ENCODE results near the gene VWA7.
A peak's percentile ranks its signal among the peaks of the same experiment; 100 is the strongest.

Gene VWA7

GRCh38 chr6:31728767-31729514 lies 48.2 kb downstream of the VWA7 start, which contains the start of gene DDAH2:
TSS of gene DDAH2 (minus strand) at chr6:31729299. CDS start at chr6:31729161, 138 bp downstream.
- peak; percentile 14 to 25 for ATAC-seq

DNA sequence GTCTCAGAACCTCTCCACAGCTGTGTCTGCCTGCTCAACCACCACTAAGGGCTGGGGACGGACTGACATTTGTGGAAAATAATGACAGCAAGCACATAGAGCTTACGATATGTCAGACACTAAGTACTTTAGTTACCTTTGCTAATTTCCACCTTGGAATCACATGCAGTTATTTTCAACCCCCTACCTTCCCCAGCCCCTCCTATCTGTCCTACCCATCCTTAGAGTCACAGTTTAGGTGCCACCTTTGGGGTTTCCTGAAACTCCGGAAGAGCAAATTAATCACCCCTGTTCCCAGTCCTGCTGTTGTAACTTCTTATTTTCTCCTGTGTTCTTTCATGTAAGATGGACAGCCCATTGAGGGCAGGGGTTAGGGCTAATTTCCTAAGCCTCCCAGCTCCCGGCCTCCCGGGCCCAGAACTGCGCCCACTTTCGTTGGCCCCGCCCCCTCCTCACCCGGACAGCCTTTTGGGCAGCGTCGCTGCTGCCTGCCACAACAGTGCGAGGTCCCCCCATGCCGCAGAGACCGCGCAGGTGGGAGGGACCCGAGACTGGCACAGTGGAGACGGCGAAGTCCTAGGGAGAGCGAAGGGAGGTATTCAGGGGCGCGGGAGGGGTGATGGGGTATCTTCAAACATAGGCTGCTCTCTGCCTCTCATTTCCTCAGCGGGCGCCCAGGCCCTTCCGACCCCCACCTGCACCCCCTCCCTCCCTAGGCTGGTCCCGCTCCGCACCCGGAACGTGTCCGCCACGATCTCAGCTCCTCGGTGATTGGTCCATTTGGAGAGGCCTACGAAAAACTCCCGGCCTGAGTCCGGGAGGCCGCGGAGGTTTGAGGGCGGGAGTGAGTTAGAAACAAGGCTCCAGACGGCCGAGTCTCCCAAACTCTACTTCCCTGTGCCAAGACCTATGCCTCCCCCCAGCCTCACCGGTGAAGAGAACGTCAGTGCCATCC lies 49.1 kb downstream of the VWA7 start:
- no peak for ATAC-seq

DNA sequence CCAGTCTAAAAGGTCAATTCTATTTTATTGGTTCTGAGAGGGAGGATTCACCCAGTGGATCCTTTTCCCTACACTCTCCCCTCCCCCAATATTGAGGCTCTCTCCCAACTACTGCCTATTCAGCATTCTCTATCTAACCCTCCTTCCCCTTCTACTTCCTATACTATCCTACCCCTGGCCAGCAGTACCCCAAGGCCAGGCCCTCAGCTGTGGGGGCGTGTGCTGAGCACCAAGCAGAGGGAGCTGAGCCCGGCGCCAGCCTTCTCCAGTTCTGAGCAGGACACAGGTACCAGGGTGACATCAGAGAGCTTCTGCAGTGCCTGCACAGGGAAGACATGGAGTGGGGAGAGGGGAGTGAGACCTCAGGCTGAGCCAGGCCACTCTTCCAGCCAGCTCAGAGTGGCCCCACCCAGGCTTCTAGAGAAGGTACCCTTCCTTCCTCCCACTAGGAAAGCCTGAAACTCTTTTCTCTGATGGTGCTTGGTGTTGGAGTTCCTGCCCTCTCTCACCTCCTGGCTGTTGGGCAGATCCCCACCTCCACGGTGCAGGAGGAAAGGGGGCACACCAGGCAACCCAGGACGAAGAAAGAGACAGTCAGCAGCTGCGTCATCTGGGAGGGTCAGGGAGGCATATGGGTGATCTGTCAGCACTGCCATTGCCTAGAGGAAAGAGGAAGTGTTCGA lies 50.0 kb downstream of the VWA7 start:
- ATAC-seq, result peak in 1 of 2 donors; percentile 32

DNA sequence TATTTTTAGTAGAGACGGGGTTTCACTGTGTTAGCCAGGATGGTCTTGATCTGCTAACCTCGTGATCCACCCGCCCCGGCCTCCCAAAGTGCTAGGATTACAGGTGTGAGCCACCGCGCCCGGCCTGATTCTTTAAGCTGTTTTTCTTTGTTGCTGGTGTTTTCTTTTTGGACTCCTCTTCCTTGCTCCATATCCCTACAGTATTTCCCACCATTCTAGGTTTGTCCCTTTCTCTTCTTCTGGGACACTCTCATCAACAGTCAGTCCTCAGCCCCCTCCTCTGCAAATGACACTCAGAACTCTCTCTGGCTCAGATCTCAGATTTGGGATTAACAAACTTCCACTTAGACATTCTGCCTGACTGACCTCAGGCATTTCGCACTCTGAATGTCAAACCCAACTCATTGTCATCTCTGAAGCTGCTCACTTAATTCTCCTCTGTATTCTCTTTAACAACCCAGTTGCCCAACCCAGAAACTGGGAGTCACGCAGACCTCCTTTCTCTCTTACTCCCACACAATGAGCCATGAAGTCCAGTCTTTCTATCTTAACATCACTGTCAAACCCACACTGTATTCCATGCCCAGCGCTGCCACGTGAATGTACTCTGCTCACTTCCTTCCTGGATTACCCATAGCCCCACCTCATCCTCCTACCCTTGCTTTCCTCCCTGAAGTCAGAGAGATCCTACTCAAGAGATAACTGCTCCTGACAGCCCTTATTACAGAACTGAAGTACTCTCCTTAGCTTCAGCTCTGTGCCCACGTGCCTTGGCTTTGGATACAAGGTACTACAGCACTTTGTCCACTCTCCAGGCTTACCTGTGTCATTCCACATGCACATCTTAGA lies 51.4 kb downstream of the VWA7 start:
- no peak for ATAC-seq

DNA sequence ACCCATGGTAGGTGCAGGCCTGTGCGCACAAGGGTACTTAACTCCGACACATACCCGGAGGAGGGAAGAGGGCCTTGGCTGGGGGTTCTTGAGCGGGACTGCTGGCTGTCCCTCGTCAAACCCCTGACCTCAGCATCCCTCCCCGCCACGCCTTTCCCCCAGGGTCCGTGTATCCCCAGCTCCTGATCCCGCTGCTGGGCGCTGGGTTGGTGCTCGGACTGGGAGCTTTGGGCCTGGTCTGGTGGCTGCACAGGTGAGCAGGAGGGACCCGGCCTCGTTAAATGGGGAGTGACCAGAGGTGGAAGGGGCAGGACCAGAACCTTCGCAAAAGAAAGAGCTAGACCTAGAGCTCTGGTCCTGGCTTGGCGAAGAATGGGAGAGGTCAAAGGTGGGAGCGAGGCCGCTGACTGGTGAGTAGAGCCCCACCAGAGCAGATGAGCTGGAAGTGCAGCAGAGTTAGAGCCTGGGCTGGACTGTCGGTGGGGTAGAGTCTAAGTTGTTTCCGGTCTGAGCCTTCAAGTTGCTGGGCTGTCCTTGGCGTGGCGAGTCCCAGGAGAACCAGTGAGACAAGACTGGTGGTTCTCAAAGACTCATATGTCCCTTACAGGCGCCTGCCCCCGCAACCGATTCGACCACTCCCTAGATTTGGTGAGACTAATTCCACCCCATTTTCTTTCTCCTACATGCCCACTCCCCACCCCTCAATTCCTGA lies 53.0 kb downstream of the VWA7 start:
- no peak for ATAC-seq

DNA sequence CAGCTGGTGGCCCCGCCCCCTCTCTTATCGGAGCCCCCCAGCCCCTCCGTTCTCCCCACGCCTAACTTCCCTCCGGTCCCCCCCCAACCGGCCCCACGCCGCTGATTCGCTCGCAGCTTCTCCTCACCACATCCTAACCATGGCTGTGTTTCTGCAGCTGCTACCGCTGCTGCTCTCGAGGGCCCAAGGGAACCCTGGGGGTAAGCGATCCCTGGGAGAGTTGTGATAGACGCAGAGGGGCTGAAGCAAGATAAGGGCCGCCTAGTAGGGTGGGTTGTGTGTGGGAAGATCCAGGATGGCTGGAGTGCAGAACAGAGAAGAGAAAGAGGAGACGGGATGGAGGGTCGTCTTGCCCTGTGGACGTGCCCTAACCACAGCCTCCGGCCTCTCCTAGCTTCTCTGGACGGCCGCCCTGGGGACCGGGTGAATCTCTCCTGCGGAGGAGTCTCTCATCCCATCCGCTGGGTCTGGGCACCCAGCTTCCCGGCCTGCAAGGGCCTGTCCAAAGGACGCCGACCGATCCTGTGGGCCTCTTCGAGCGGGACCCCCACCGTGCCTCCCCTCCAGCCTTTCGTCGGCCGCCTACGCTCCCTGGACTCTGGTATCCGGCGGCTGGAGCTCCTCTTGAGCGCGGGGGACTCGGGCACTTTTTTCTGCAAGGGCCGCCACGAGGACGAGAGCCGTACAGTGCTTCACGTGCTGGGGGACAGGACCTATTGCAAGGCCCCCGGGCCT lies 53.7 kb downstream of the VWA7 start, which contains the start of gene MPIG6B:
Gene MPIG6B, plus strand, starts transcription at position 129 of the 735 bp plus-strand sequence. Its CDS starts 11 bp downstream, at position 140.
- no peak for ATAC-seq

- no peak for ATAC-seq
These were observed 55.0 kb downstream of the VWA7 start for GRCh38 chr6:31722173-31722572.

- ATAC-seq, result no peak
These were observed 55.6 kb downstream of the VWA7 start, which contains the start of gene LY6G6C for GRCh38 chr6:31721351-31722020. TSS of gene LY6G6C (minus strand) at chr6:31721746. CDS start at chr6:31721679, 67 bp downstream.

GRCh38 chr6:31720196-31720770 lies 56.8 kb downstream of the VWA7 start:
- no peak for ATAC-seq

DNA sequence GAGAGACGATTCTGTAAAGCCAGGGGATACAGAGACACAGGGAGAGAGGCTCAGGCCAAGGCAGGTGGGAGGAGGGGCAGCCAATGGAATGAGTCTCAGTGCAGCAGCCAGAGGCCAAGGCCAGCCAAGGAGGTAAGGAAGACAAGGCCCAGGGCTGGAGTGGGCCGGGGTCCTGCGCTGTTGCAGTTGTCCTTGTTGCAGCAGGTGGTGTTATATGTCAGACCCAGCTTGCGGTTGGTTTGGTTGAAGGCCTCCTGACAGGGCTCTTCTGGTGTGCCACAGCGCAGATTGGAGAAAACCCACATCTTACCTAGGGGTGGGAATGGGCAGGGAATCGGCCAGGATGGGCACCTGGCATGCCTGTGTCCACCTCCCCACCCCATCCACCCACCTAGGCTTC lies 58.1 kb downstream of the VWA7 start:
- ATAC-seq, result no peak

DNA sequence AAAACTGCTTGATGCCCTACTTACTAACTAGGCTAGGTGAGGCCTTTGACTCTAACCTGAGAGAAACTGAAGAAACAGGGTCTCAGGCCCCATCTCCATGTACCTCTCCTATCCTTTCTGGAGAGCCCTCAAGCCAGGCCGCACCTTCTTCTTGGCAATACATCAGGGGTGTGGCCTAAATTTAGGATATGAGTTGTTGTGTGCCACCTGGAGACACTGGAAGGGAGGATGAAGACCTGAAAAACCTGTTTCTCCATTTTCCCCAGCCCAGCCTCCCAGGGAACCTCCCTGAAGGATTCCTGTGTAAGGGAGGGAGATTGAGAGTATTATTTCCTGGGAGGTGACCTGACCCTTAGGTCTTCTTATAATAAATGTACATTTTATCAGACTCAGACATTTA lies 58.9 kb downstream of the VWA7 start:
- no peak for ATAC-seq

- no peak for ATAC-seq
These were observed 59.5 kb downstream of the VWA7 start for GRCh38 chr6:31717499-31718222.
